Measurements from ENCODE around the gene TRIM38.
A peak's percentile ranks its signal among the peaks of the same experiment; 100 is the strongest.
"Not testable (repeated sequence)": the region's sequence is repeated elsewhere in the genome, so short reads cannot be mapped to it uniquely, and the experiment has no call there.

TRIM38 gene

DNA sequence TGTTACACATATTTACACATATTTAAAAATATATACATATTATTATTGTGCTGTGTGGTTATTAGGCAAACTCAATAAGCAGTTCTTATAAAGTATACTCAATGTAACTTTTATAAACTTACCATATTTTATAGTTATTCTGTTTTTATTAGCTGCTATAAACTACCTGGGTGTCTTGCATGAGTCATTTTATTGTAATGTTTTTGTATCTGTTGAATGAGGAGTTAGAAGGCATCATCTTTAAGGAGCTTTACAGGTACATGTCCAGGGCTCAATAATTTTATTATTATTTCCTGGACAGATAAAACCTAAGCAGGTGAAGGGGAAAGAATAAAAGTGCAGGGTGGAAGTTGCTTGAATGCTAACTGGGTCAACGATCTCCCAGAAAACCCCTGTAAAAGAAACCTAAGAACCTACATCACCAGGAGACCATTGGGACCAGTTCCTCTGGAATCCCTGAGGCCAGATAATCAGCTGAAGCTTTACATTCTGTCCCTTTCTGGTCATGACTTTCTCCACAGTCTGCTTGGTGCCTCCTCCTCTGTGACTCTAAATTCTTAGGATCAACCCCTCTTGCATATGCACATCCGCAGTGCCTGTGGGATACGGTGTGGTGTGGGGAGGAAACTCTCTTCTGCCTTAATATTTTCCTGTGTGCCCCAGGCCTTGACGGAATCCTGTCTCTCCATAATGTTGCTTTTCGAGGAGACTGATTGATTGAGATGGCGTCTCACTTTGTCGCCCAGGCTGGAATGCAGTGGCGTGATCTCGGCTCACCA, 38.0 kb downstream of the TRIM38 start:
- H4K20me1 ChIP-seq = no peaks in the 10 kb centered on the region
- no peak overlapping the region for H3K9ac ChIP-seq
- H3K4me1 ChIP-seq = peaks cover 0 to 10% (median 0%) of the 10 kb centered on the region in 10 experiments; a peak in 6 of 20 replicates
- no peak overlapping the region for H3K4me3 ChIP-seq
- no peak overlapping the region for H3K27ac ChIP-seq
- H3K9me3 ChIP-seq (replicated peaks in 1 of 11) = no peaks in the 10 kb centered on the region
- H3K27me3 ChIP-seq = no peaks in the 10 kb centered on the region
- peaks cover 10 to 24% (median 12%) of the 10 kb centered on the region in 11 experiments; a peak in 17 of 22 replicates for H3K36me3 ChIP-seq
- TF ChIP-seq Cebpa-rat (IDR thresholded peaks at IDR 0.05) = no peak
- no peak overlapping the region for H3K4me2 ChIP-seq

- H3K4me3 ChIP-seq = no peak overlapping the region
- H3K27me3 ChIP-seq = no peaks in the 10 kb centered on the region
- peaks cover 0 to 16% (median 7%) of the 10 kb centered on the region in 10 experiments; a peak in 11 of 20 replicates for H3K4me1 ChIP-seq
- H3K4me2 ChIP-seq = no peak overlapping the region
- H3K9me3 ChIP-seq (replicated peaks in 1 of 11) = no peaks in the 10 kb centered on the region
- no peak overlapping the region for H3K27ac ChIP-seq
- no peak for TF ChIP-seq Cebpa-rat (IDR thresholded peaks at IDR 0.05)
- no peaks in the 10 kb centered on the region for H4K20me1 ChIP-seq
- H3K36me3 ChIP-seq = peaks cover 5 to 18% (median 8%) of the 10 kb centered on the region in 11 experiments; a peak in 16 of 22 replicates
- no peak overlapping the region for H3K9ac ChIP-seq
Observed at GRCh38 chr6:26003102-26003694, 40.6 kb downstream of the TRIM38 start.

DNA sequence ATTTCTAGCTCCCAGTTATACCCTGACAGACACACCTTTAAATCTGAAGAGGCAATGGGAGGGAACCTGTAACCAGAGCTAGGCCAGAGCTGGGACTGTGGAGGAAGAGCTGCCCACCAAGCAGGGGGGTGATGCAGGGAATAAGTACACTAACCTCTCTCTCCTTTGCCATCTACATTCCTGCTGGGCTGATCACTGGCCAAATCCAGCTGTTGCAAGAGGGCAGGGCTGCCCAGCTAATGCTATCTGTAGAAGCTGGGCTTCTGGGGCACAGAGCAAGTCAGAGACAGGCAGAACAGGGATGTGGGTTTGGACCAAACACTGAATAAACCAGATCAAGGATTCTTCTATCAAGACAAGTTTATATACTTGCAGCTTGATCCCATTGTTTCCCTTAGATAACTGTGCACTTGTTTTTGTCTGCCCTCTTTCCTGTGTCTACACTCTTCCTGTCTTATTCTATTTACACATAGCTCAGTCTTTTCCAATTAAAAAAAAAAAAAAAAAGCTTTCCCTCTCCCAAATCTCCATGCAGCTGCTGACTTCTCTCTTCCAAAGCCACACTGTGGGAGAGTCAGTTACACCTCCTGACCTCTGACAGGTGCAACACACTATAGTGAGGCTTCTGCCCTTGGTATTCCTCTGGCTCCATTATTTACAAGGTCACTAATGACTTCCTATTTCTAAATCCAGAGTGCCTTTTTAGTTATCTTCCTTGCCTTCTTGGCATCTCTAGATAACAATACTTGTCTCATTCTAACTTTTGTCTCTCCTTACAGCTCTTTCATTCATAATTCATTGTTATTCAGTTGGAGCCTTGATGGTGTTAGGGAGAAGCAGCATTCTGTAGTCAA, 43.7 kb downstream of the TRIM38 start:
- no peak overlapping the region for H3K27ac ChIP-seq
- peak overlapping the region in 2 of 11 experiments; percentile 14 to 21; a peak in 2 of 22 replicates for H3K4me2 ChIP-seq

DNA sequence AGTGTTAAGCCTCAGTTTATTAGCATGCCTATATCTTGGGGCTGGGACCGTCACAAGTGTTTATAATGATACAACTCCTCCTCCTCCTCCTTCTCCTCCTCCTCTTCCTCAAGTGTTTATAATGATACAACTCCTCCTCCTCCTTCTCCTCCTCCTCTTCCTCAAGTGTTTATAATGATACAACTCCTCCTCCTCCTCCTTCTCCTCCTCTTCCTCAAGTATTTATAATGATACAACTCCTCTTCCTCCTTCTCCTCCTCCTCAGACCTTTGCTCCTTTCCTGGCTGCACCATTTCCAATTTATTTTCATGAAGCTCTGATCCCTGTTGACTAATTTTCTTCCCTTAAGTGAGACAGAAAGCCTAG, 44.3 kb downstream of the TRIM38 start:
- not testable (repeated sequence) for H3K36me3 ChIP-seq; H3K27me3 ChIP-seq; H3K27ac ChIP-seq; H3K9me3 ChIP-seq (replicated peaks in 1 of 11); H4K20me1 ChIP-seq; H3K9ac ChIP-seq; H3K4me3 ChIP-seq
- H3K4me1 ChIP-seq = peaks cover 0 to 24% (median 11%) of the 10 kb centered on the region in 10 experiments; a peak in 15 of 20 replicates
- peak overlapping the region in 3 of 11 experiments; percentile 14 to 37 (median 21); a peak in 4 of 22 replicates for H3K4me2 ChIP-seq

More for the DNA sequence above, 43.7 kb downstream of the TRIM38 start:
- H4K20me1 ChIP-seq = no peaks in the 10 kb centered on the region
- H3K27me3 ChIP-seq = no peaks in the 10 kb centered on the region
- peaks cover 0 to 24% (median 11%) of the 10 kb centered on the region in 10 experiments; a peak in 15 of 20 replicates for H3K4me1 ChIP-seq
- H3K4me3 ChIP-seq = no peak overlapping the region
- TF ChIP-seq Cebpa-rat (IDR thresholded peaks at IDR 0.05) = no peak
- no peaks in the 10 kb centered on the region for H3K9me3 ChIP-seq (replicated peaks in 1 of 11)
- no peak overlapping the region for H3K9ac ChIP-seq
- peaks cover 0 to under 1% (median 0%) of the 10 kb centered on the region in 11 experiments; a peak in 1 of 22 replicates for H3K36me3 ChIP-seq

GRCh38 chr6:26008470-26008869, 45.9 kb downstream of the TRIM38 start:
- peak overlapping the region in 5 of 11 experiments; percentile 5 to 24 (median 21); a peak in 3 of 22 replicates for H3K4me2 ChIP-seq
- H3K9ac ChIP-seq = no peak overlapping the region
- no peaks in the 10 kb centered on the region for H4K20me1 ChIP-seq
- no peaks in the 10 kb centered on the region for H3K9me3 ChIP-seq (replicated peaks in 1 of 11)
- no peaks in the 10 kb centered on the region for H3K36me3 ChIP-seq
- no peak for TF ChIP-seq Cebpa-rat (IDR thresholded peaks at IDR 0.05)
- no peak overlapping the region for H3K4me3 ChIP-seq
- H3K4me1 ChIP-seq = peaks cover 0 to 24% (median 11%) of the 10 kb centered on the region in 10 experiments; a peak in 15 of 20 replicates
- H3K27me3 ChIP-seq = no peaks in the 10 kb centered on the region
- no peak overlapping the region for H3K27ac ChIP-seq

DNA sequence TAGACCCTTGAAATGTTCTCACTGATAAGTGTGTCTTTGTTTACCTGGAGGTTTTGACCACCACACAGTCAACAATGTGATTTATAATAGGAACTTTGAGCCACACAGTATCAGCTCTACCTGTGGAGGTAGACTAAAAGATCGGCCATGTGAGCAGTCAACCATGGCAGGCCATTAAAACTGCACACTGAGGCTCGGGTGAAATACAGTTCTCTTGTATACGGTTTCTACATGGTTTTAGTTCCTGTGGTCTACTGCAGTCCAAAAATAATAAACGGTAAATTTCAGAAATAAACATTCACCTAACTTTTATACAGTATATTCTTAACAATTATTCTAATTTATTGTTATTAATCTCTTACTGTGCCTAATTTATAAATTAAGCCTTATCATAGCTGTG, 47.2 kb downstream of the TRIM38 start:
- H3K27me3 ChIP-seq = no peaks in the 10 kb centered on the region
- H3K9ac ChIP-seq = no peak overlapping the region
- peaks cover 0 to 24% (median 11%) of the 10 kb centered on the region in 10 experiments; a peak in 15 of 20 replicates for H3K4me1 ChIP-seq
- H3K4me3 ChIP-seq = no peak overlapping the region
- H4K20me1 ChIP-seq = no peaks in the 10 kb centered on the region
- peak overlapping the region in 3 of 11 experiments; percentile 11 to 38 (median 11); a peak in 4 of 22 replicates for H3K4me2 ChIP-seq
- H3K9me3 ChIP-seq (replicated peaks in 1 of 11) = no peaks in the 10 kb centered on the region
- no peak overlapping the region for H3K27ac ChIP-seq
- no peaks in the 10 kb centered on the region for H3K36me3 ChIP-seq
- no peak for TF ChIP-seq Cebpa-rat (IDR thresholded peaks at IDR 0.05)

DNA sequence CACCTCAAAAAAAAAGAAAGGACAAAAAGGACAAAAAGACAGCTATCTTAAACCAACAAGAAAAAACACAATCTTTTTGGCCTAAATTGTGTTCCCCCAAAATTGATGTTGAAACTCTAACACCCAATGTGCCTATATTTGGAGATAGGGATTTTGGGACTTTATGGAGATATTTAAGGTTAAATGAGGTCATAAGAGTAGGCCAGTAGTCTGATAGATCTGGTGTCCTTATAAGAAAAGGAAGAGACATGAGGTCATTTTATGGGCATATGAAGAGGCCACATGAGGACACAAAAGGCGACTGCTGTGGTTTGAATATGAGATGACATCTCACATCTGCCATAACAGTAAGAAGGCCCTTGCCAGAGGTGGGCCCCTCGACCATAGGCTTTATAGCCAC, 49.5 kb downstream of the TRIM38 start:
- H3K4me3 ChIP-seq = no peak overlapping the region
- TF ChIP-seq Cebpa-rat (IDR thresholded peaks at IDR 0.05) = no peak
- no peaks in the 10 kb centered on the region for H4K20me1 ChIP-seq
- no peaks in the 10 kb centered on the region for H3K27me3 ChIP-seq
- no peak overlapping the region for H3K4me2 ChIP-seq
- H3K9me3 ChIP-seq (replicated peaks in 1 of 11) = peaks cover 2 to 13% (median 10%) of the 10 kb centered on the region in 11 experiments; a peak in 17 of 22 replicates
- H3K36me3 ChIP-seq = no peaks in the 10 kb centered on the region
- peaks cover 0 to 21% (median 4%) of the 10 kb centered on the region in 10 experiments; a peak in 11 of 20 replicates for H3K4me1 ChIP-seq
- H3K27ac ChIP-seq = no peak overlapping the region
- no peak overlapping the region for H3K9ac ChIP-seq

DNA sequence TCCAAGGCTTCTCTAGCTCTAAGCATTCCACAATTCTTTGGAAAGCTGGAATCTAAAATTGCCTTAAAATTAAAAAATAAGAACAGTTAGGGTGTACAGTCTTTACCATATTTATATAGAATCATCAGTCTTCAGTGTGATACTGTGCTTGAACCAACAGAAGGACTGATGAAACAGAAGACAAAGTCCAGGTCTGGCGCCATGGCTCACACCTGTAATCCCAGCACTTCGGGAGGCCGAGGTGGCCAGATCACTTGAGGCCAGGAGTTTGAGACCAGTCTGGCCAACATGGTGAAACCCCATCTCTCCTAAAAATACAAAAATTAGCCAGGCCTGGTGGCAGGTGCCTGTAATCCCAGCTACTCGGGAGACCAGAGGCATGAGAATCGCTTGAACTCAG, 51.8 kb downstream of the TRIM38 start:
- H3K27me3 ChIP-seq, H3K4me3 ChIP-seq, H3K36me3 ChIP-seq, H4K20me1 ChIP-seq, H3K4me1 ChIP-seq, H3K4me2 ChIP-seq, H3K27ac ChIP-seq, H3K9ac ChIP-seq: not testable (repeated sequence)
- peaks cover 17 to 35% (median 33%) of the 10 kb centered on the region in 11 experiments for H3K9me3 ChIP-seq (replicated peaks in 1 of 11)

All from BLaER1 treated with 17β-estradiol and CSF1 and Interleukin-3, amounts not matched to agents 10 nM and 100 nM (cell line).